Neuronal stem cell (in vitro differentiated cells): ENCODE data around the gene TLX2. TPM values are rescaled to one million over a fixed set of nuclear protein-coding genes. Genes with fewer than 3 reads are reported as not detected.
"Not testable (repeated sequence)": the region's sequence is repeated elsewhere in the genome, so short reads cannot be mapped to it uniquely, and the experiment has no call there.

Experiments
- DNase-seq: peaks from one replicate; pipeline ENCODE4 v3.0.0-alpha.2; 2013; ENCODE audit warnings: low spot score
- H2AFZ ChIP-seq: one replicate; pipeline ENCODE4 v1.6.1; 2013; ENCODE audit warnings: mild to moderate bottlenecking, low read length, inconsistent platforms
- H2AK5ac ChIP-seq: 2 replicates; pipeline ENCODE4 v1.6.1; 2013; ENCODE audit warnings: low read depth, mild to moderate bottlenecking, inconsistent platforms, low read length, moderate library complexity, mixed read lengths
- H2BK120ac ChIP-seq: 2 replicates; pipeline ENCODE4 v1.6.1; 2013; ENCODE audit warnings: low read depth, mild to moderate bottlenecking, inconsistent platforms, low read length, moderate library complexity, mixed read lengths
- H2BK12ac ChIP-seq: one replicate; pipeline ENCODE4 v1.6.1; 2013; ENCODE audit warnings: low read length, inconsistent platforms
- H2BK15ac ChIP-seq: 2 replicates; pipeline ENCODE4 v1.6.1; 2013; ENCODE audit warnings: mild to moderate bottlenecking, low read length, inconsistent platforms, mixed read lengths
- H2BK5ac ChIP-seq: one replicate; pipeline ENCODE4 v1.6.1; 2013; ENCODE audit warnings: inconsistent platforms, mild to moderate bottlenecking, low read length, moderate library complexity
- H3K14ac ChIP-seq: one replicate; pipeline ENCODE4 v1.6.1; 2013; ENCODE audit warnings: low read length, inconsistent platforms
- H3K18ac ChIP-seq: 2 replicates; pipeline ENCODE4 v1.6.1; 2013; ENCODE audit warnings: low read length, inconsistent platforms
- H3K23ac ChIP-seq: 2 replicates; pipeline ENCODE4 v1.6.1; 2013; ENCODE audit warnings: low read depth, mild to moderate bottlenecking, mixed read lengths, low read length, inconsistent platforms; ENCODE audit not compliant: poor library complexity
- H3K27ac ChIP-seq: replicated peaks from 3 replicates; pipeline ENCODE4 v1.5.1; 2013; ENCODE audit warnings: low read length, inconsistent platforms
- H3K27me3 ChIP-seq, 3 experiments: 2 replicates each; pipeline ENCODE4 v1.6.1; 2013; ENCODE audit warnings: low read length in 3 of 3, mild to moderate bottlenecking in 2 of 3, inconsistent platforms in 1 of 3, low read depth in 1 of 3, mixed read lengths in 1 of 3, moderate library complexity in 1 of 3; ENCODE audit not compliant: control insufficient read depth in 3 of 3, insufficient read depth in 3 of 3
- H3K36me3 ChIP-seq, 2 donors: replicated peaks in 1 of 2; 2 replicates each; pipeline ENCODE4 v1.6.1; 2013; ENCODE audit warnings: low read length in 2 of 2; ENCODE audit not compliant: control insufficient read depth in 2 of 2, insufficient read depth in 2 of 2
- H3K4ac ChIP-seq: 2 replicates; pipeline ENCODE4 v1.6.1; 2013; ENCODE audit warnings: inconsistent platforms, mild to moderate bottlenecking, low read length, moderate library complexity
- H3K4me1 ChIP-seq, 2 donors: 1 replicate in 1 of 2; 2 replicates in 1 of 2; pipeline ENCODE4 v1.6.1; 2013; ENCODE audit warnings: low read length in 2 of 2, low read depth in 1 of 2; ENCODE audit not compliant: control insufficient read depth in 2 of 2, insufficient read depth in 1 of 2
- H3K4me2 ChIP-seq: one replicate; pipeline ENCODE4 v1.6.1; 2013; ENCODE audit warnings: mild to moderate bottlenecking, low read length, inconsistent platforms; ENCODE audit not compliant: insufficient read depth, poor library complexity, severe bottlenecking
- H3K4me3 ChIP-seq, 2 donors: 2 replicates each; pipeline ENCODE4 v1.5.1; 2013; ENCODE audit warnings: low read length in 2 of 2, mild to moderate bottlenecking in 2 of 2, inconsistent platforms in 1 of 2, moderate library complexity in 1 of 2
- H3K79me1 ChIP-seq: one replicate; pipeline ENCODE4 v1.6.1; 2013; ENCODE audit warnings: low read depth, mild to moderate bottlenecking, inconsistent platforms, low read length, moderate library complexity
- H3K9ac ChIP-seq: one replicate; pipeline ENCODE4 v1.6.1; 2013; ENCODE audit warnings: mild to moderate bottlenecking, low read depth, low read length, inconsistent platforms; ENCODE audit not compliant: poor library complexity
- H3K9me3 ChIP-seq, 2 donors: replicated peaks in 1 of 2; 2 replicates each; pipeline versions ENCODE3 to v1.6.1; 2013; ENCODE audit warnings: low read length in 2 of 2, mild to moderate bottlenecking in 2 of 2, inconsistent platforms in 1 of 2, low read depth in 1 of 2, mixed read lengths in 1 of 2, moderate library complexity in 1 of 2; ENCODE audit not compliant: control insufficient read depth in 2 of 2, insufficient read depth in 1 of 2
- H4K8ac ChIP-seq: one replicate; pipeline ENCODE4 v1.6.1; 2013; ENCODE audit warnings: low read depth, mild to moderate bottlenecking, inconsistent platforms, low read length, moderate library complexity
- H4K91ac ChIP-seq: one replicate; pipeline ENCODE4 v1.6.1; 2013; ENCODE audit warnings: low read length, low read depth, mild to moderate bottlenecking, inconsistent platforms; ENCODE audit not compliant: poor library complexity
- WGBS, 2 donors: extraction: QIAGEN DNeasy Blood & Tissue Kit; methylation state at CpG; one replicate each; pipeline ENCODE4 v1.1.7; 2013; ENCODE audit warnings: missing lambda C conversion rate in 2 of 2, mixed read lengths in 1 of 2; ENCODE audit not compliant: insufficient read length in 2 of 2, insufficient replicate concordance in 1 of 2; ENCODE audit errors: extremely low coverage in 2 of 2; 5-methylcytosine and 5-hydroxymethylcytosine counted together
- polyA plus RNA-seq, 2 experiments: library from polyadenylated mRNA; stranded (reverse); fragments of 200-250 nt; gene quantifications; one replicate each; pipeline ENCODE4 v1.2.3, GENCODE V29; 2013

TLX2 gene
- not detected for polyA plus RNA-seq (2013, experiment 1 of 2)
- not detected for polyA plus RNA-seq (2013, experiment 2 of 2)

DNA sequence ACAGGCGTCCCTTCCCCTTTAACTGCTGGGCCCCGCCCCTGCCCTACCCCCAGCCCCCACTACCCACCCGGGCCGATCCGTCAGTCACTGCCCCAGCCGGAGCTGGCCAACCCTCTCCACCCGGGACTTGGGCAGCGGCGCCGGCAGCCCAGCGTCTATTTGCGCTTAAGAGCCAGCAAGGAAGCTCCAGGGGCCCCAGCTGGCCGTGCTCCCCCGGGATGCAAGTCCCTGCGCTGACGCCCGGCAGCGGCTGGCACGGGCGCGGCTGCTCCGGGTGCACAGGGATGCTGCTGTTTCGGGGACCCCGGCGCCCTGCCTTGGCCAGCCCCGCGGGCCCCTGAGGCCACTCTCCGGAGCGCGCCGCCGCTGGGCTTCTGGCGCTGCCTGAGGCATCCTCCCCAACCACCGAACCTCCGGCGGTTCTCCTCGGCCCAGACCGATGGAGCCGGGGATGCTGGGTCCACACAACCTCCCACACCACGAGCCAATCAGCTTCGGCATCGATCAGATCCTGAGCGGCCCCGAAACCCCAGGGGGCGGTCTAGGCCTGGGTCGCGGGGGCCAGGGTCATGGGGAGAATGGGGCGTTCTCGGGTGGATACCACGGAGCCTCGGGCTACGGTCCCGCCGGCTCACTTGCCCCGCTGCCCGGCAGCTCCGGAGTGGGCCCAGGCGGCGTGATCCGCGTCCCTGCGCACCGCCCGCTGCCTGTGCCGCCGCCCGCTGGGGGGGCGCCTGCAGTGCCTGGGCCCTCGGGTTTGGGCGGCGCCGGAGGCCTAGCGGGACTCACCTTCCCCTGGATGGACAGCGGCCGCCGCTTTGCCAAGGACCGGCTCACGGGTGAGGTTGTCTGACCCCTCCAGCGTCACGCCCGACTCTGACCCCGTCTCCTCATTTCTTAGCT is at the start of gene TLX2:
TSS of gene TLX2 (plus strand) at position 83 of the 903 bp plus-strand sequence. CDS start at position 440, 357 bp downstream.
- H2BK12ac ChIP-seq = peak within 1 kb of the TSS; percentile 46
- H2BK120ac ChIP-seq = no peak within 1 kb of the TSS
- H3K23ac ChIP-seq = peak within 1 kb of the TSS; percentile 82
- no peak within 1 kb of the TSS for H2BK5ac ChIP-seq
- H3K18ac ChIP-seq = peak within 1 kb of the TSS; percentile 46
- peaks cover 5 to 14% of the 10 kb centered on the region in 2 donors for H3K9me3 ChIP-seq
- H4K91ac ChIP-seq = no peak within 1 kb of the TSS
- no peaks in the 10 kb centered on the region for H3K36me3 ChIP-seq
- no peak within 1 kb of the TSS for H3K14ac ChIP-seq
- H3K79me1 ChIP-seq = no peaks in the 10 kb centered on the region
- no peak within 1 kb of the TSS for H3K27ac ChIP-seq
- no peak for DNase-seq
- no peak within 1 kb of the TSS for H3K4ac ChIP-seq
- H3K4me2 ChIP-seq = no peak within 1 kb of the TSS
- peaks cover 2 to 4% of the 10 kb centered on the region in 2 donors for H3K4me1 ChIP-seq
- peak within 1 kb of the TSS; percentile 35 for H3K9ac ChIP-seq
- H3K27me3 ChIP-seq = peaks cover 45 to 98% (median 95%) of the 10 kb centered on the region in 3 experiments
- WGBS, 2 donors = no CpG with 5 or more reads among the region's 82 CpGs
- peak within 1 kb of the TSS; percentile 35 for H2BK15ac ChIP-seq
- H2AFZ ChIP-seq = peak within 1 kb of the TSS; percentile 88
- H3K4me3 ChIP-seq = peak within 1 kb of the TSS in 1 of 2 donors; percentile 42
- peak within 1 kb of the TSS; percentile 57 for H2AK5ac ChIP-seq
- no peak within 1 kb of the TSS for H4K8ac ChIP-seq

DNA sequence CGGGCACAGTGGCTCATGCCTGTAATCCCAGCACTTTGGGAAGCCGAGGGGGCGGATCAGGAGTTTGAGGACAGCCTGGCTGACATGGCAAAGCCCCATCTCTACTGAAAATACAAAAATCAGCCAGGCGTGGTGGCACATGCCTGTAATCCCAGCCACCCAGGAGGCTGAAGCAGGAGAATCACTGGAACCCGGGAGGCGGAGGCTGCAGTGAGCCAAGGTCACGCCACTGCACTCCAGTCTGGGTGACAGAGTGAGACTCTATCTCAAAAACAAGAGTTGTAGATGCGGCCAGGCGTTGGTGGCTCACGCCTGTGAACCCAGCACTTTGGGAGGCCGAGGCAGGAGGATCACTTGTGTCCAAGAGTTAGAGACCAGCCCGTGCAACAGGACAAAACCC is 43.5 kb upstream of the TLX2 start:
- not testable (repeated sequence) for H2AFZ ChIP-seq, H2BK120ac ChIP-seq, DNase-seq, H2BK12ac ChIP-seq, H4K91ac ChIP-seq, H3K18ac ChIP-seq, H3K4ac ChIP-seq, H3K9me3 ChIP-seq, H2AK5ac ChIP-seq, H3K23ac ChIP-seq, H3K14ac ChIP-seq, H2BK5ac ChIP-seq, H3K9ac ChIP-seq, H3K27me3 ChIP-seq, H3K79me1 ChIP-seq, H3K4me3 ChIP-seq, H3K27ac ChIP-seq, H2BK15ac ChIP-seq, H4K8ac ChIP-seq, H3K4me2 ChIP-seq
- Histone ChIP-seq H3K36me3 (peaks cover 15 to 25% of the 10 kb centered on the region in 2 donors), H3K4me1 (peaks cover 7 to 14% of the 10 kb centered on the region in 2 donors)
- WGBS, 2 donors = no CpG with 5 or more reads among the region's 12 CpGs

DNA sequence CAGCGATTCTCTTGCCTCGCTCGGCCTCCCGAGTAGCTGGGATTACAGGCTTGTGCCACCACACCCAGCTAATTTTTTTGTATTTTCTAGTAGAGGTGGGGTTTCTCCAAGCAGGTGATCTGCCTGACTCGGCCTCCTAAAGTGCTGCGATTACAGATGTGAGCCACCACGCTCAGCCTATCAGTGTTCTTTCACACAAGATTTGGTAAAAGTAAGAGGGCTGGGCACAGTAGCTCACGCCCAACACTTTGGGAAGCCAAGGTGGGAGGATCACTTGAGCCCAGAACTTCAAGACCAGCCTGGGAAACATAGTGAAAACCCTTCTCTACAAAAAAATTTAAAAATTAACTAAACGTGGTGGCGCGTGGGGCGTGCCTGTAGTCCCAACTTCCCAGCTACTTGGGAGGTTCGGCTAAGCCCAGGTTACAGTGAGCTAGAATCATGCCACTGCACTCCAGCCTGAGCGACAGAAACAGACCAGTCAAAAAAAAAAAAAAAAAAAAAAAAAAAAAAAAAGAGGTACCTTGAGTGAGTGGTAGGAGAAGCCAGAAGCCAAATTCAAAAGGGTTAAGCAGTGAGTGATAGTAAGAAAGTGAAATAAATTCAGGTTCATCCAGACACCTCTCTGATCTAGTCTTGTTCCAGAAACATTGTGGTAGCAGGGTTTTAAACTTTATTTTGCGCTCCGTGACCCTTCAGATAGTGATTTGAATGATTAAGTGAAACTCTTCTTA is 42.8 kb upstream of the TLX2 start:
- Histone ChIP-seq H4K91ac (no peak overlapping the region), H2BK15ac (no peak overlapping the region), H3K4me2 (peak overlapping the region; percentile 87), H3K36me3 (peaks cover 15 to 31% of the 10 kb centered on the region in 2 donors), H3K14ac (no peak overlapping the region), H2BK5ac (no peak overlapping the region), H3K27ac (peak overlapping the region; percentile 87), H2BK12ac (no peak overlapping the region), H3K4me3 (peak overlapping the region; percentile 74 to 89), H3K27me3 (no peaks in the 10 kb centered on the region), H3K79me1 (no peaks in the 10 kb centered on the region), H4K8ac (no peak overlapping the region), H2AK5ac (no peak overlapping the region), H3K9ac (peak overlapping the region; percentile 91), H2BK120ac (no peak overlapping the region), H3K4ac (no peak overlapping the region), H3K9me3 (no peaks in the 10 kb centered on the region), H3K23ac (peak overlapping the region; percentile 96), H3K18ac (no peak overlapping the region), H3K4me1 (peaks cover 6 to 11% of the 10 kb centered on the region in 2 donors), H2AFZ (peak overlapping the region; percentile 83)
- DNase-seq = no peak
- no CpG with 5 or more reads among the region's 16 CpGs for WGBS, 2 donors
